ENCODE data around the gene SPRR2G. TPM values are rescaled to one million over a fixed set of nuclear protein-coding genes. Genes with fewer than 3 reads are reported as not detected.
"Not testable (repeated sequence)": the region's sequence is repeated elsewhere in the genome, so short reads cannot be mapped to it uniquely, and the experiment has no call there.

The SPRR2G gene
- polyA plus RNA-seq, 4 donors, result not detected

GRCh38 chr1:153168686-153169085 lies 18.0 kb upstream of the SPRR2G start:
- Histone ChIP-seq H3K27me3 (ENCODE audit: control insufficient read depth in 3 of 3, insufficient read depth in 3 of 3, low read length in 3 of 3) (no peaks in the 10 kb centered on the region), H3K9me3 (ENCODE audit: control insufficient read depth in 2 of 2, insufficient read depth in 1 of 2, low read depth in 1 of 2, low read length in 1 of 2) (no peaks in the 10 kb centered on the region), H3K27ac (ENCODE audit: low read depth in 1 of 3, low read length in 2 of 3) (no peak overlapping the region), H3K36me3 (ENCODE audit: control insufficient read depth in 3 of 3, insufficient read depth in 2 of 3, low read depth in 1 of 3, low read length in 3 of 3) (no peaks in the 10 kb centered on the region), H3K4me1 (ENCODE audit: control insufficient read depth in 3 of 3, insufficient read depth in 2 of 3, low read depth in 1 of 3, low read length in 2 of 3) (no peaks in the 10 kb centered on the region), H3K4me3 (ENCODE audit: low read depth in 1 of 3, low read length in 3 of 3) (no peak overlapping the region)
- DNase-seq, result no peak
- 63 to 73% (median 63%) methylated on average over 2 of the region's 2 CpGs for WGBS, 3 donors
- no peak for FAIRE-seq

DNA sequence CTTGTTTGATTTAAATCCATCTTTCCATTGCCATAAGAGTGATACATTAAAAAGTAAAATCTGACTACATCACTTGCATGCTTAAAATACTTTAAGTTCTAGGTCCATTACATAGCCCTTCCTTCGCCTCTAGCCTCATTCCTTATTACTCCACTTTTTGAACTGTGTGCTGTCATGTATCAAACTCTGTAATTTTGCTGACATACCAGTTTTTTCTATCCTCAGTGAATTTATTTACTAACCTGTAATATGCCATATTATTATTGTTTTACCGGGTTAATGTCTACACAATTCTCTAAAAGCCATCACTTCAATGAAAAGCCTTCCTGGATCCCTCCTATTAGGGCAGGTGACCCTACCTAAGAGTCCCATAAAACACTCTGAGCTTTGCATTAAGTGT lies 4.9 kb upstream of the SPRR2G start:
- Histone ChIP-seq H3K27ac (ENCODE audit: low read depth in 1 of 3, low read length in 2 of 3) (no peak overlapping the region), H3K9me3 (ENCODE audit: control insufficient read depth in 2 of 2, insufficient read depth in 1 of 2, low read depth in 1 of 2, low read length in 1 of 2) (peaks cover 0 to 11% of the 10 kb centered on the region in 2 donors), H3K27me3 (ENCODE audit: control insufficient read depth in 3 of 3, insufficient read depth in 3 of 3, low read length in 3 of 3) (no peaks in the 10 kb centered on the region), H3K36me3 (ENCODE audit: control insufficient read depth in 3 of 3, insufficient read depth in 2 of 3, low read depth in 1 of 3, low read length in 3 of 3) (no peaks in the 10 kb centered on the region), H3K4me1 (ENCODE audit: control insufficient read depth in 3 of 3, insufficient read depth in 2 of 3, low read depth in 1 of 3, low read length in 2 of 3) (no peaks in the 10 kb centered on the region), H3K4me3 (ENCODE audit: low read depth in 1 of 3, low read length in 3 of 3) (no peak overlapping the region)
- DNase-seq (no peak), FAIRE-seq (no peak)
- 81 to 93% (median 85%) methylated on average over 2 of the region's 2 CpGs for WGBS, 3 donors

DNA sequence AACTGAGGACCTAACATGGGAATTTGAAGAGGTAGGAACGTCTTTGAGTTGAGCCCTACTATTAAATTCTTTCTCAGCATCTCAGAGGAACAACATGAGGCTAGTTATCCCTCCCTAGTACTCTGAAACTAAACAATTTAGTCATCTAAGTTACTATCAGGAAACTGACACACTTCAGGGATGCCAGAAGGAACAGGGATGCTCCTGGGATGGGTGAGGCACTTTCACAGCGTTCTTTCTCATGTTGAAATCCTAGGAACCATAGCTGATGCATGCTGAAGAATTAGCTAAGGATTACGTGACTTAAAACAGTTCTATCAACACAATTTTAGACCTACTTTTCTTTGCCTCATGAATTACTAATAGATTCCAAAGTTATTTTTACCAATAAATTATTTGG lies 1.8 kb upstream of the SPRR2G start:
- FAIRE-seq, result no peak

DNA sequence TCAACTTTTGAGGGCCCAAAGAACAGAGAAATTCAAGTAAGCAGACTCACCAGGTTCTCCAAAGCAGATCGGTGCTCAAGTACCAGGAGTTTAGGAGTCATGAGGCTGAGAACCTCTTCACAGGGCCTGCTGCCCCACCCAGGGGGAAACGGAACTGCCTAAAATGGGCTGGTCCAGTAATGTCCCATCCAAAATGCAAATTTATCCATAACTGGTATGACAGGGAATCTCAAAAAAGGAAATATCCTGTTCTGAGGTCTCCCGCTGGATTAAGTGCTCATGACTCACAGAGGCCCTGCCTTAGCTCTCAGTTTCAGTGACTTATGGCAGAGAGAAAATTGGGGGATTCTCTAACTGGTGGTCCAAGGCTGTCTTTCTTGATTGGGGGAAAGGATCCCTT lies 9.3 kb downstream of the SPRR2G start:
- Histone ChIP-seq H3K27ac (ENCODE audit: low read depth in 1 of 3, low read length in 2 of 3) (no peak overlapping the region), H3K36me3 (ENCODE audit: control insufficient read depth in 3 of 3, insufficient read depth in 2 of 3, low read depth in 1 of 3, low read length in 3 of 3) (no peaks in the 10 kb centered on the region), H3K4me3 (ENCODE audit: low read depth in 1 of 3, low read length in 3 of 3) (no peak overlapping the region), H3K4me1 (ENCODE audit: control insufficient read depth in 3 of 3, insufficient read depth in 2 of 3, low read depth in 1 of 3, low read length in 2 of 3) (no peaks in the 10 kb centered on the region), H3K27me3 (ENCODE audit: control insufficient read depth in 3 of 3, insufficient read depth in 3 of 3, low read length in 3 of 3) (no peaks in the 10 kb centered on the region), H3K9me3 (ENCODE audit: control insufficient read depth in 2 of 2, insufficient read depth in 1 of 2, low read depth in 1 of 2, low read length in 1 of 2) (no peaks in the 10 kb centered on the region)
- DNase-seq (no peak), FAIRE-seq (no peak)
- WGBS, 3 donors, result 80 to 88% (median 86%) methylated on average over 3 of the region's 3 CpGs

More for the DNA sequence above, 1.8 kb upstream of the SPRR2G start:
- Histone ChIP-seq H3K4me3 (ENCODE audit: low read depth in 1 of 3, low read length in 3 of 3) (no peak overlapping the region), H3K27ac (ENCODE audit: low read depth in 1 of 3, low read length in 2 of 3) (no peak overlapping the region), H3K27me3 (ENCODE audit: control insufficient read depth in 3 of 3, insufficient read depth in 3 of 3, low read length in 3 of 3) (no peaks in the 10 kb centered on the region), H3K4me1 (ENCODE audit: control insufficient read depth in 3 of 3, insufficient read depth in 2 of 3, low read depth in 1 of 3, low read length in 2 of 3) (no peaks in the 10 kb centered on the region), H3K36me3 (ENCODE audit: control insufficient read depth in 3 of 3, insufficient read depth in 2 of 3, low read depth in 1 of 3, low read length in 3 of 3) (no peaks in the 10 kb centered on the region), H3K9me3 (ENCODE audit: control insufficient read depth in 2 of 2, insufficient read depth in 1 of 2, low read depth in 1 of 2, low read length in 1 of 2) (no peaks in the 10 kb centered on the region)
- no peak for DNase-seq
- 62 to 74% (median 63%) methylated on average over 3 of the region's 3 CpGs for WGBS, 3 donors

GRCh38 chr1:153140484-153140883 lies 10.2 kb downstream of the SPRR2G start:
- DNase-seq (no peak), FAIRE-seq (no peak)
- WGBS, 3 donors, result 53 to 78% (median 70%) methylated on average over 3 of the region's 3 CpGs
- no peaks in the 10 kb centered on the region for H3K27me3 ChIP-seq (ENCODE audit: control insufficient read depth in 3 of 3, insufficient read depth in 3 of 3, low read length in 3 of 3)
- H3K4me1 ChIP-seq (ENCODE audit: control insufficient read depth in 3 of 3, insufficient read depth in 2 of 3, low read depth in 1 of 3, low read length in 2 of 3), result no peaks in the 10 kb centered on the region
- H3K36me3 ChIP-seq (ENCODE audit: control insufficient read depth in 3 of 3, insufficient read depth in 2 of 3, low read depth in 1 of 3, low read length in 3 of 3), result no peaks in the 10 kb centered on the region
- H3K4me3 ChIP-seq (ENCODE audit: low read depth in 1 of 3, low read length in 3 of 3), result no peak overlapping the region
- H3K9me3 ChIP-seq (ENCODE audit: control insufficient read depth in 2 of 2, insufficient read depth in 1 of 2, low read depth in 1 of 2, low read length in 1 of 2), result no peaks in the 10 kb centered on the region
- H3K27ac ChIP-seq (ENCODE audit: low read depth in 1 of 3, low read length in 2 of 3), result no peak overlapping the region

GRCh38 chr1:153133743-153134142 lies 16.9 kb downstream of the SPRR2G start:
- FAIRE-seq (no peak), DNase-seq (no peak)
- Histone ChIP-seq H3K9me3 (ENCODE audit: control insufficient read depth in 2 of 2, insufficient read depth in 1 of 2, low read depth in 1 of 2, low read length in 1 of 2) (no peaks in the 10 kb centered on the region), H3K36me3 (ENCODE audit: control insufficient read depth in 3 of 3, insufficient read depth in 2 of 3, low read depth in 1 of 3, low read length in 3 of 3) (no peaks in the 10 kb centered on the region), H3K4me3 (ENCODE audit: low read depth in 1 of 3, low read length in 3 of 3) (no peak overlapping the region), H3K27me3 (ENCODE audit: control insufficient read depth in 3 of 3, insufficient read depth in 3 of 3, low read length in 3 of 3) (no peaks in the 10 kb centered on the region), H3K4me1 (ENCODE audit: control insufficient read depth in 3 of 3, insufficient read depth in 2 of 3, low read depth in 1 of 3, low read length in 2 of 3) (no peaks in the 10 kb centered on the region), H3K27ac (ENCODE audit: low read depth in 1 of 3, low read length in 2 of 3) (no peak overlapping the region)
- 42 to 71% (median 49%) methylated on average over 2 of the region's 2 CpGs for WGBS, 3 donors

- Histone ChIP-seq H3K36me3 (ENCODE audit: control insufficient read depth in 3 of 3, insufficient read depth in 2 of 3, low read depth in 1 of 3, low read length in 3 of 3) (no peaks in the 10 kb centered on the region), H3K4me1 (ENCODE audit: control insufficient read depth in 3 of 3, insufficient read depth in 2 of 3, low read depth in 1 of 3, low read length in 2 of 3) (no peaks in the 10 kb centered on the region), H3K4me3 (ENCODE audit: low read depth in 1 of 3, low read length in 3 of 3) (no peak overlapping the region), H3K9me3 (ENCODE audit: control insufficient read depth in 2 of 2, insufficient read depth in 1 of 2, low read depth in 1 of 2, low read length in 1 of 2) (no peaks in the 10 kb centered on the region), H3K27me3 (ENCODE audit: control insufficient read depth in 3 of 3, insufficient read depth in 3 of 3, low read length in 3 of 3) (no peaks in the 10 kb centered on the region), H3K27ac (ENCODE audit: low read depth in 1 of 3, low read length in 2 of 3) (no peak overlapping the region)
- FAIRE-seq (no peak), DNase-seq (no peak)
- WGBS, 3 donors, result 43 to 90% (median 80%) methylated on average over 1 of the region's 1 CpG
Measured at GRCh38 chr1:153133267-153133666, 17.4 kb downstream of the SPRR2G start.

GRCh38 chr1:153128688-153129087 lies 22.0 kb downstream of the SPRR2G start:
- H3K27me3 ChIP-seq (ENCODE audit: control insufficient read depth in 3 of 3, insufficient read depth in 3 of 3, low read length in 3 of 3); H3K4me3 ChIP-seq (ENCODE audit: low read depth in 1 of 3, low read length in 3 of 3); DNase-seq; FAIRE-seq; H3K27ac ChIP-seq (ENCODE audit: low read depth in 1 of 3, low read length in 2 of 3); H3K9me3 ChIP-seq (ENCODE audit: control insufficient read depth in 2 of 2, insufficient read depth in 1 of 2, low read depth in 1 of 2, low read length in 1 of 2); H3K36me3 ChIP-seq (ENCODE audit: control insufficient read depth in 3 of 3, insufficient read depth in 2 of 3, low read depth in 1 of 3, low read length in 3 of 3); H3K4me1 ChIP-seq (ENCODE audit: control insufficient read depth in 3 of 3, insufficient read depth in 2 of 3, low read depth in 1 of 3, low read length in 2 of 3): not testable (repeated sequence)
- 84 to 89% (median 86%) methylated on average over 4 of the region's 4 CpGs for WGBS, 3 donors

DNA sequence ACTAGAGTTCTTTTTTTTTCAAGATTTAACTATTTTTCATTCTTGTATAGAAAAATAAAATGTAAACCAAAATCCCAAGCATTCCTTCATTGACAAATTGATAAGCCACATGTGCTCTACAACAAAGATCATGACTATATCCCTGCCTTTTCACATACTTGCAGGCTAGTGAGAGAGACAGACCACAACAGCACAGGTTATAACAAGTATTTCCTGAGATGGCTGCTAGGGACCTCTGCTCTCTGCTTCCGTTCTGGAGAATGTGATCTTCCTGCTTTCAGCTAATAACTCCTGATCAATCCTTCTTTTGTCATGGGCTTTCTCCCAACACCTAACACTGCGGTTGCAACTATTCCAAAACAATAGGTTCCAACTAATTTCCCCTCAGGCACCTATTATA lies 23.4 kb downstream of the SPRR2G start:
- DNase-seq (no peak), FAIRE-seq (no peak)
- Histone ChIP-seq H3K4me1 (ENCODE audit: control insufficient read depth in 3 of 3, insufficient read depth in 2 of 3, low read depth in 1 of 3, low read length in 2 of 3) (no peaks in the 10 kb centered on the region), H3K36me3 (ENCODE audit: control insufficient read depth in 3 of 3, insufficient read depth in 2 of 3, low read depth in 1 of 3, low read length in 3 of 3) (no peaks in the 10 kb centered on the region), H3K27ac (ENCODE audit: low read depth in 1 of 3, low read length in 2 of 3) (no peak overlapping the region), H3K9me3 (ENCODE audit: control insufficient read depth in 2 of 2, insufficient read depth in 1 of 2, low read depth in 1 of 2, low read length in 1 of 2) (no peaks in the 10 kb centered on the region), H3K27me3 (ENCODE audit: control insufficient read depth in 3 of 3, insufficient read depth in 3 of 3, low read length in 3 of 3) (no peaks in the 10 kb centered on the region), H3K4me3 (ENCODE audit: low read depth in 1 of 3, low read length in 3 of 3) (no peak overlapping the region)
- 69 to 81% (median 74%) methylated on average over 2 of the region's 2 CpGs for WGBS, 3 donors
